ELF-1 (cell line): Measurements from ENCODE around the gene CLDN4.
"Not testable (repeated sequence)": the region's sequence is repeated elsewhere in the genome, so short reads cannot be mapped to it uniquely, and the experiment has no call there.

ENCODE experiments used
- DNase-seq: peaks from one replicate; pipeline ENCODE4 v3.0.0-alpha.2; 2016; ENCODE audit warnings: low read depth, low spot score

The CLDN4 gene

DNA sequence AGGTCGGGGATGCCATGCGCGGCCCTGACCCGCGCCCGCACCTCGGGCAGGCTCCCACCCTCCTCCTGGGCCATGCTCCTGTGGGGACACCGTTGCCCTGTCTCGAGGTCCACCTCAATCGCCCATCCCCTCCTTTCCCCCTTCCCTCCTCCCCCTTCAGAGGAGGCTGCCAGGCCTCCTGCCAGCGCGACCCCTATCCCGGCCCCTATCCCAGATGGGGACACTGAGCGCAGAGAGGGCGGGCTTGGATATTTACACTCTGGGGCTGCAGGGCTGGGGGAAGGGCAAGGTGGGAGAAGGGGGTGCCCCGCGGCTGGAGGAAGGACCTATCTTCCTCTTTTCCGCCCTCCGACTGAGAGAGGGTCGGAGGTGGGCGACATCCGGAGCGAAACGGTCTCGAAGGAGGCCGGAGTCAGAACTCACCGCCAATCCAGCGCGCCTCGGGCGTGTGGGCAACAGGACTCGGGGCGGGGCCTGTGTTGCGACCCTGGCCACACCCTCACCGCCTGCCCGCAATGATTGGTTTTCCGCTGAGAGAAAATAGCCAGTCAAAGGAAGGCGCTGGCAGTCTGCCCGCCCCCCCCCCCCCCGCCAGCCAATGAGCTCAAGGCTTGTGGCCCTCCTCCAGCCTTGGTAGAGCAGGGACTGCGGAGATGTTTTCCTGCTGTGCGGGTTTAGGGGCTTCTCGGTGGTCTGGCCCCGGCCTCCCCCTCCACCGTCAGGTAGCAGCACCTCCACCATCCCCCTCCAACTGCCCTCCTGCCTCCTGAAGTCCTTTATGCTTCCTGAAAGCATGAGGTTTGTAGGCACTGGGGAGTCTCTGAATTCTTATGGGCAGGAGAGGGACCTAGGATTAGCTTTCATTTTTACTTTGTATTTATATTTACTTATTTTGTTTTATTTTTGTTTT is 11.5 kb downstream of the CLDN4 start, which contains the start of gene METTL27:
TSS of gene METTL27 (minus strand) at position 450 of the 910 bp plus-strand sequence. CDS start at position 74, 376 bp downstream.
- peak; percentile 96 for DNase-seq

DNA sequence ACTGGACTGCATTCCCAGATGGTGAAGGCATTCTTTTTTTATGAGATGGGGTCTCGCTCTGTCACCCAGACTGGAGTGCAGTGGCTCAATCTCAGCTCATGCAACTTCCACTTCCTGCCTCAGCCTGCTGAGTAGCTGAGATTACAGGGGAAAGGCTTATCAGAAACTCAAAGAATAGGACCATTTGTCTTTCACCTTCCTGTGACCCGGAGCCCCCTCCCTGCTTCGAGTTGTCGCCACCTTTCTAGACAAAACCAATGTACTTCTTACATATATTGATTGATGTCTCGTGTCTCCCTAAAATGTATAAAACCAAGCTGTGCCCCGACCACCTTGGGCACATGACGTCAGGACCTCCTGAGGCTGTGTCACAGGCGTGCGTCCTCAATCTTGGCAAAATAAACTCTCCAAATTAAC is 13.3 kb downstream of the CLDN4 start:
- DNase-seq: no peak

DNA sequence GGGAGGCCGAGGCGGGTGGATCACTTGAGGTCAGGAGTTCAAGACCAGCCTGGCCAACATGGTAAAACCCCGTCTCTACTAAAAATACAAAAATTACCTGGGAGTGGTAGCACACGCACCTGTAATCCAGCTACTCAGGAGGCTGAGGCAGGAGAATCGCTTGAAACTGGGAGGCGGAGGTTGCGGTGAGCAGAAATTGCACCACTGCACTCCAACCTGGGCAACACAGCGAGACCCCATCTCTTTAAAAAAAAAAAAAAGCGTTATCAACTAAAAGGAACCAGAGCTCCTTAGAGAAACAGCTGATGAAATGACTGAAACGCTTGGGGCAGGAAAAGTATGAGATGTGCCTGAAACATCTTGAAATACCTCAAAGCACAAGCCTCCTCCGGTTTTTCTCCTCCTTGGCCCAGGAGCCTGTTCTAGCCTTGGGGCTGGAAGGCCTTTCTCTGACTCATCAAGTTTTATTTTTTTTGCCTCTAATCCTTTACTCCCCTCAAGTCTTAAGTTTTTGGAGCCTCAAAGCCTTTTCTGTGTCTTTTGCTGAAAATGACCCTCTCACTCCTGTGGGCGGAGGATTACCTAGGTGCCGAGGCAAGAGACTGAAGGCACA is 14.2 kb downstream of the CLDN4 start:
- DNase-seq: no peak

DNA sequence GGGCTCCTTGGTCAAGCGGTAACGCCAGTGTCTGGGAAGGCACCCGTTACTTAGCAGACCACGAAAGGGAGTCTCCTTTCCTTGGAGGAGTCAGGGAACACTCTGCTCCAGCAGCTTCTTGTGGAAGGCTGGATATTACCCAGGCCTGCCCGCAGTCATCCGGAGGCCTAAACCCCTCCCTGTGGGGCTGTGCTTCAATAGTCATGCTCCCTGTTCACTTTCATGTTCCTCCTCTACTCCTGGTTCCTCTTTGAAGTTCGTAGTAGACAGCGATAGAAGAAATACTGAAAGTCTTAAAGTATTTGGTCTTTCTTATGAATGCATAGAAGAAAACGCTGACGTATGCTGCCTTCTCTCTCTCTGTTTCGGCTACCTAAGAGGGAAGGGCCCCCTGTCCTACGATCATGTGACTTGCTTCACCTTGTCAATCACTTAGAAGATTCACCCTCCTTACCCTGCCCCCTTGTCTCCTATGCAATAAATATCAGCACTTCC is 15.0 kb downstream of the CLDN4 start:
- not testable (repeated sequence) for DNase-seq

DNA sequence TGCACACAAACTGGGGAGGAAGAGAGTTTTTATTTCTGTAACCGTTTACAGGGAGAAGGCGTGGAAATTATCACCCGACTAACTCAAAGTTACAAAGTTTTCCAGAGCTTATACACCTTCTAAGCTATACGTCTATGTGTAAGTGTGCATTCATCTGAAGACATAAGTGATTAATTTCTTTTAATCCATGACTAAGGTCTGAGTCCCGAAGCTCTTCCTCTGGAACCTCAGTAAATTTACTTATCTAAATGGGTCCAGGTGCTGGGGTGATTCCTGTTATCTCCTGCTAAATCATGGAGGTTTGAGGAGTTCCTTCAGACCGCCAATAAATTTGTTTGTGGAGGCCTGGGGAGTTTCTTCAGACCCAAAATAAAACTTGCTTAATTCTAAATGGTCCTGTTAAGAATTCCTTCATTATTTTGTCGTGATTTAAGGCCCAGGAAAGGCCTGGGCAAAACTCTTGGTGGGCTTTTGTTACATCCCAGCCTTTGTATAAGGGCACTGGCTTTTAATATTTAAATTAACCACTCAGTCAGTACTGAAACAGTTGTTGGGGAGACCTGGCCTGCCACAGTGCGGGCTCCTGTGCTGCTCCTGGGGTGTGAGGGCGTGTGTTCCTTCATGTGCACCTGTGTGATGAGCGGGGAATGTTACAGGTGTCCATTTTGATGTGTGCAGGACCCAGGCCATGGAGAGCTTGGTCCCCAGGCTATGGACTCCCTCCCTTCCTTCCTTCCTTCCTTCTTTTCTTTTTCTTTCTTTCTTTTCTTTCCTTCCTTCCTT is 17.3 kb downstream of the CLDN4 start:
- no peak for DNase-seq

DNA sequence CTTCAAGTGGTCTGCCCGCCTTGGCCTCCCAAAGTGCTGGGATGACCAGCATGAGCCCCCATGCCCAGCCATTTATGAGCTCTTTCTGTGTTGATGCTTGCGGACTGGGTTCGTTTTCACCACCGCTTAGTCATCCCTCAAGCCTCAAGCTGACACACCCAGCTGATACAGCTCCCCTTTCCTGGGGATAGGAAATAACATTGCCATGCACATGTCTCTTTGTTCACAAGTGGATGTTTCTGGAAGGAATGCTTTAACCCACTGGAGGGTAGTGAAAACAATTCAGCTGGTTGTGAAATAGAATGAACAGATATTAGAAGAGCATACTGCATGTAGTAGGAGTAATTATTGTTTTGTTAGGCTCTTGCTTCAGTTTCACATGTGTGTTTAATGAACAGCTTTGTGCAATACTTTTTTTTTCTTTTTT is 20.0 kb downstream of the CLDN4 start:
- DNase-seq: no peak

DNA sequence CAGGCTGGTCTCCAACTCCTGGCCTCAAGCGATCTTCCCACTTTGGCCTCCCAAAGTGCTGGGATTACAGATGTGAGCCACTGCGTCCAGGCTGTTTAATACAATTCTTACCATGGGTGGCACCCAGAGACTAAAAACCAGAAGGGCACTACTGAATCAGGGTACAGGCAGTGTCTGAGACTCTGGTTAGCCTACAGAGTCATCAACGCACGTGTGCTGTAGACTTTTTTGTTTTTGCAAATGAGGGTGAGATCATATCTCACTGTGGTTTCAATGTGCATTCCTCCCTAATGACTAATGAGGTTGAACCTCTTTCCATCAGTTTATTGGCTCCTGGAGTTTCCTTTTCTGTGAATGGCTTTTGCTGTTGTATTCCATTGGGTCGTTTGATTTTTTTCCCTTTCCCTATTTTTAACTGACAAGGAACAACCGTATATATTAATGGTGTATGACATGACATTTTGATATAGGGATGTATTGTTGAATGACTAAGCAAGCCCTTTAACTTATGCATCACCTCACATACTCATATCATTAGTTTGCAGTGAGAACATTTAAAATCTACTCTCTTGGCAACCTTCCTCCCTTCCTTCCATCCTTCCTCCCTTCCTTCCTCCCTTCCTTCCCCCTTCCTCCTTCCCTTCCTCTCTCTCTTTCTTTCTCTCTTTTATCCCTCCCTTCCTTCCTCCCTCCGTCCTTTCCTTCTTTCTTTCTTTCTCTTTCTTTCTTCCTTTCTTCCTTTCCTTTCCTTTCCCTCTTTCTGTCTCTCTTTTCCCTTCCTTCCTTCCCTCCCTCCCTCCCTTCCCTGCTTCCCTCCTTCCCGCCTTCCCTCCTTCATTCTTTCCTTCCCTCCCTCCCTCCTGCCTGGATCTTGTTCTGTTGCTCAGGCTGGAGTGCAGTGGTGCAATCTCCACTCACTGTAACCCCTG is 20.9 kb downstream of the CLDN4 start:
- no peak for DNase-seq

DNA sequence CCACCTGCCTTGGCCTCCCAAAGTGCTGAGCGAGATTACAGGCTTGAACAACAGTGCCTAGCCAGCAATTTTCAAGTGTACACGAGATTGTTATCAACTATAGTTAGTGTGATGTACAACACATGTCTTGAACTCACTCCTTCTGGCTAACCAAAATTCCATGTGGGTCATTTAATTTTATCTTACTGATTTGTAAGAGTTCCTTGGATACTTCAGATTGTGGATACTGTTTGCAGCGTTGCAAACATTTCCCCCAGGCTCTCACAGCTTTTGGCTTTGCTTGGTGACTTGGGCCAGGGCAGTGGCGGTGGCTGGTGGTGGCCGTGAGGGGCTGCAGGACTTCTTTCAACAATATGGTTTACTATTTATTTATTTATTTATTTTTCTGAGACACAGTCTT is 21.7 kb downstream of the CLDN4 start:
- no peak for DNase-seq

DNA sequence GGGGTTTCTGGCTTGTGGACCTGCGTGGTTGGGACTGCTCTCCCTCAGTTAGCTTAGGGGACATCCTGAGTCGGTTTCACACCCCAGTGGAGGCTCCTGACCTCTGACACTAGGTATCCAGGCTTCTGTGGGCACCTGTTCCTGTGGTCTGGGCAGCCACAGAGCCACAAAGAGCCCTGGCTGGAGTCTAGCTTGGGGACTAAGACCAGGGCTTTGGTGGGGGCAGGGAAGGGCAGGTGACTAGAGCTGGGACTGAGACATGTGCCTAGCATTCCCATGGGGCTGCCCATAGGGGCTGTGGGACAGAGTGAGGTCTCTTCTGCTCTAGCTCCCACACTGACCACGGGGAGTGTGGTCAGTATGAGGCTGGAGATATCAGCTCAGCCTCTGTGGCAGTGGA is 26.1 kb downstream of the CLDN4 start:
- DNase-seq: no peak

DNA sequence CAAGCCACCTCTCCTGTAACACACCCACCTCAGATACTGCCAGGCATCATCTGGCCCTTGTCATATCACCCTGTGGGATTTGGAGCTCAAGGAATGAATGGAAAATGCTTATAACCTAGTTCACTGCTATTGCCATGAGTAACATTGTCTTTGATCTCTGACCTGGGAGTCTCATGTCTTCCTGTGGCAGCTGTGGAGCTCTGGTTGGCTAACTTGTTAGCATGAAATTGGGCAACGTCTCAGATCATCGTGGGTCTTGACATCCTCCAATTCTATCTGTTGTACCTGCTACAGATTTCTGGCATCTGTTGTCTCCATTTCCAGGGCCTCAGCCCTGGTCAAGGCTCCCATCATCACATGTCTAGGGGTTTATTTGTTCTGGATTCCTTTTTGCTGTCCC is 28.0 kb downstream of the CLDN4 start:
- DNase-seq: no peak

DNA sequence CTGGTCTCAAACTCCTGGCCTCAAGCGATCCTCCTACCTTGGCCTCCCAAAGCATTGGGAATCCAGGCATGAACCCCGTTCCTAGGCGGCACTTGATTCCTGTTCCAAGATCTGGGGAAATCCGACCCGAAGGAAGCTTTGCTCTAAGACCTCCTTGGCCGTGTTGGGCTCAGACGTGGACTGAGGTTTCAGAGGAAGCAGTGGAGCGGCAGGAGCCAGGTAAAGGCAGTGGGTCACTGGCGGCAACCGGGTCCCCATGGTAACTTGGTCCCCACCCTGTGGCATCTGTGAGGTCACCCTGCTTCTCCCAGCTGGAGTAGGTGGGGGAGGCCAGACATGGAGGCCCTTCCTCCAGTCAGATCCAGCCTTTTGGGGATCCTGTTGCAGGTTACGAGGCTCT is 30.1 kb downstream of the CLDN4 start, which contains the start of gene TMEM270:
TSS of gene TMEM270 (plus strand) at position 301 of the 400 bp plus-strand sequence. CDS start at position 337, 36 bp downstream.
- DNase-seq: no peak

DNA sequence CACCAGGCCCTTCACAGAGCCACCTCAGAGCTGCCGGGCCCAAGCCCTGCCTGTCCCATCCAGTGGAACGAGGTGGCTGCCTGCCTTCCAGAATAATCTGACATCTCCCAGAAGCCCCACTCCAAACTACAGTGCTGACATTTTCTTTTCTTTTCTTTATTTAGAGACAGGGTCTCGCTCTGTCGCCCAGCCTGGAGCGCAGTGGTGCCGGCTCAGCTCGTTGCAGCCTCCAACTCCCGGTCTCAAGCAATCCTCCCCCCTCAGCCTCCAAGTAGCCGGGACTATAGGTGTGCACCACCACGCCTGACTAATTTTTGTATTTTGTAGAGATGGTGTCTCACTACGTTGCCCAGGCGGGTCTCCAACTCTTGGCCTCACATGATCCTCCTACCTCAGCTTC is 30.5 kb downstream of the CLDN4 start:
- DNase-seq: no peak

DNA sequence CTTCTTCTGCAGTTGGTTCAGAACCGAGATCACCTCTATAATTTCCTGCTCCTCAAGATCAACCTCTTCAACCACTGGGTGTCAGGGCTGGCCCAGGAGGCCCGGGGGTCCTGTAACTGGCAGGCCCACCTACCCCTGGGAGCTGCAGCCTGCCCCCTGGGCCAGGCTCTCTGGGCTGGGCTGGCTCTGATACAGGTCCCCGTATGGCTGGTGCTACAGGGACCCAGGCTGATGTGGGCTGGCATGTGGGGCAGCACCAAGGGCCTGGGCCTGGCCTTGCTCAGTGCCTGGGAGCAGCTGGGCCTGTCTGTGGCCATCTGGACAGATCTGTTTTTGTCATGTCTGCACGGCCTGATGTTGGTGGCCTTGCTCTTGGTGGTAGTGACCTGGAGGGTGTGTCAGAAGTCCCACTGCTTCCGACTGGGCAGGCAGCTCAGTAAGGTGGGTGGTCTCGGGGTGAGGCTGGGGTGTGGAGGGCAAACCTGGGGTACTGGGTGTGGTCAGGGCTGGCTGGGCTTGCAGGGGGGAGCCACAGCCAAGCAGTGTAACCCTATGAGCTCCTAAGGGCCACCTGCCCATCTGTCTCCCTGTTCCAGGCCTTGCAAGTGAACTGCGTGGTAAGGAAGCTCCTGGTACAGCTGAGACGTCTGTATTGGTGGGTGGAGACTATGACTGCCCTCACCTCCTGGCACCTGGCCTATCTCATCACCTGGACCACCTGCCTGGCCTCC is 34.4 kb downstream of the CLDN4 start:
- no peak for DNase-seq

DNA sequence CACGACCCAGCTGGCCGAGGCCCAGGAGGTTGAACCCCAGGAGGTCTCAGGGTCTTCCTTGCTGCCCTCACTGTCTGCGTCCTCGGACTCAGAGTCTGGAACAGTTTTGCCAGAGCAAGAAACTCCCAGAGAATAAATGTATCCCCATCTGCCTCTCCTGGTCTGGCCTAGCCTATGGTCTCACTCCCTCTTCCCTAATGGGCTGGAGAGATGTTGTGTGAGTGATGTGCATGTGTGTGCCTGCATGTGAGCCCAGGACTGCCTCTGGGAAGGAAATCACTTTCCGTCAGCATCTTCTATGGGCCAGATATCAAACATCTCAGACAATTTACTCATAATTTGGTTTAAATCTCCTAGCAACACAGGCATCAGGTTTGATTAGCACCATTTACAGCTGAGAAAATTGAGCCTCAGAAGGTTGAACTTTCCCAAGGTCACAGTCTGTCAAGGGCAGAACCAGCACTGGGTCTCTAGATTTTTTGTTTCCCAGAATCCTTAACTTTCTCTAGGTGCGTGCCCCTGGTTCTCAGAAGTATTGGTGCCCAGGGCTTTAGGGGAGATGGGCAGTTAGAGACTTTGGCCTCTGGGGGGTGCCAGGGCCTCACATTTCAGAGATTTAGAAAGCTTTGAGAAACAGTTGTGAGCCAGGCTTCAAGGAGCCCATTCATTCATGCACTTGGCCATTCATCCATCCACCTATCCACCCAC is 35.1 kb downstream of the CLDN4 start:
- DNase-seq: peak; percentile 46

DNA sequence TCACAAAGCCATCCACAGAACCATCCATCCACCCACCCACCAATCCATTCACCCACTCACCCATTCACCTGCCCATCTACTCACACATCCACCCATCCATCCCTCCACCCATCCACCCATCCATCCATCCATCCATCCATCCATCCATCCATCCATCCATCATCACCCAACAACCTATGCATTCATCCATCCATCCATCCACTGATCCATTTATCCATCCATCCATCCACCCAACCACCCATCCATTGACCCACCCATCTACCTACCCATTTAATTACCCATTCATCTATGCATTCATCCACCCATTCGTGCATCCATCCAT is 35.6 kb downstream of the CLDN4 start:
- DNase-seq: no peak

DNA sequence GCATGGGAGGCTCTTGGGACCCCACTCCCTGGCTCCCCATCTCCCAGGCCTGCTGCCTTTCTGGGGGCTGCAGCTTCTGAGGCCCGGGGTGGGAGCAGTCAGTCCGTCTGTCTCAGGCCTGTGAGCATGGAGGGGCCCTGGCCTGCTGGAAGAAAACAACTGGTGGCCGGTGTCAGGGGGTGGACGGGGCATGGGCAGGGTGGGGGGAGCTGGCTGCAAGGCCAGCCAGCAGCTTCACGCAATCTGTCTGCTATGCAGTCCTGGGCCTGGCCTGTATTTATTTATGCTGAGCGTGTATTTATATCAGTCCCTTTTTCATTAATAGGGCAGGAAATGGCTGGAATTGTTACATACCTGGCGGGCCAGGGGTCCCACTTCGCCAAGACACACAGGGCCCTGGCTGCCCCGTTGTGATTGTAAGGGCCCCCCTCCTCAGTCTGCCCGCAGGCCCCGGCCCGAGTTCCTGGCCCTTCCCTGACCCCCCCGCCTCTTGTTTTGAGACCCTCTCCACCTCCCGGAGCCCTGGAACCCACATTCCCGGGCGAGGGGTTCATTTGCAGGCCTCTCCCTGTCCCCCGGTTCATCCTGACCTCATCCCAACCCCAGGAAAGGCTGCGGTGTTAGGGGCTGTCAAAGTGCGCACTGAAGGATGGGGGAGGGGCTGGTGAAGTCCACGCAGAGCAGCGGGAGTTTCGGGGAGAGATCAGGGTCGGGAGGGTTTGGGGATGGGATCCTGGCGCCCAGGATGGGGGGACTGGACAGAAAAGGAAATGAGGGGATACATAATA is 38.4 kb downstream of the CLDN4 start:
- DNase-seq: no peak

DNA sequence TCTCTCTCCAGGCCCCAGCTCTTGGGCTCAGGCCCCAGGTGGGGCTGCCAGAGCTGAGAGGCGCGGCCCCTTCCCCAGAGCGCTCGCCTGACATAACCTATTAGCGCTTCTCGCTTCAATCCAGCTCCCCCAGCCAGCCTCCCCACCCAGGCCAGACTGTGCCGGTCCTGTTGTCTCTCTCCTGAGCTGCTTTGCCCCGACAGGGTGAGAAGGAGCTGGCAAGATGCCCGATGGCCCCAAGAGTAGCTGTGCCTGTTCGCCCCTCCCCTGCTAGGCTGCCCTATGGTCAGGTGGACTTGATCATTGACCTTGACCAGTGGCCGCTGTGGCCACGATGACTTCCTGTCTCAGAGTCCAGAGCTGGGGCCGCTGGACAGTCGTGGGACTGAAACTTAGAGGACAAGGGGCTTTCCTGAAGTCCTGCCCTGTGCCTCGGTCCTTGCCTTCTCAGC is 39.3 kb downstream of the CLDN4 start:
- DNase-seq: no peak

DNA sequence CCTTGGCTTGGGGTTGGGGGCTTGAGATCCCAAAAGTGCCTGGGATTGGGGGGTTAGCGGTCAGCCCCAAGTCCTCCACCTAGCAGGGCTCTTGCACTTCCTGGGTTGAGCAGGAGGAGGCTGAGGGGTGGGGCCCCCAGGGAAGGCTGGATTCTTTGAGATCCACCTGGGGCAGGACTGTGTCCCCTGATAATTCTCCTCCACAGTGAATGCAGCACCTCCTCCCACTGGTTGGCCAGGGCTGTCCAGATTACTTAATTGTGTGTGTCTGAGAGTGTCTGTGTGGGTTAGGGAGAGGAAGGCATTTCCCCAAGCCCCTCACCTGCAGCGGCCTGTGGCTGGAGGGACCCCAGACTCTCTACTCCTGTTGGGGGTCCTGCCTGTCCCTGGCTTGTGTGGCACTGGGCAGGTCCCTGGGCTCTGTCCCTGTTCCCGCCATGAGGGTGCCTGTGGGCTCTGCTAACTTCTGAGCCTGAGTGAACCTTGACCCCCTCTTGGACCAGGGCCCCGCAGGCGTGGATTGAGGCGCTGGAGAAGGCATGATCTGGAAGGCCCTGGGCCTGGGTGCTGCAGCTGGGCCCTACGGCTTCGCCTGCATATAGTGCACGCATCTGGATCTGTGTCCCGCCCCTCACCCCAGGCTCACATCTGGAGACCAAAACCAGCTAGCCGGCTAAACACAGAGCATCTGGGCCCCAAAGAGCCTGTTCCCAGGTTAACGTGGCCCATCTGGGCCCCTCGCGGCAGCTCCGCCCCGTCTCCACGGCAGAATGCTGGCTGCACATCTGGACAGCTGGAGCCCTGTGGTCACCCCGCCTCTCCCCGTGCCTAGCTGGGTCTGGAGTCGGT is 40.6 kb downstream of the CLDN4 start:
- no peak for DNase-seq
